ENCODE measurements around the gene CACNA1S. TPM values are rescaled to one million over a fixed set of nuclear protein-coding genes. Genes with fewer than 3 reads are reported as not detected.
A peak's percentile ranks its signal among the peaks of the same experiment; 100 is the strongest.

Gene CACNA1S
- total and polyA plus RNA-seq, 8 donors: under 0.01 to 0.18 TPM; not detected in 6

GRCh38 chr1:201088395-201088794 lies 23.8 kb downstream of the CACNA1S start:
- H3K9me3 ChIP-seq: no peaks in the 10 kb centered on the region
- WGBS, 5 donors: 35 to 62% (median 51%) methylated on average over 4 of the region's 4 CpGs
- no peaks in the 10 kb centered on the region for H3K4me1 ChIP-seq
- intact Hi-C loops (cut with DNase I; ENCODE audit: low total_unique reads): no loop called here
- peaks cover 0 to 10% (median 0%) of the 10 kb centered on the region in 3 donors for H3K27me3 ChIP-seq
- no peak for TF ChIP-seq EP300 (IDR thresholded peaks at IDR 0.05)
- no peak for TF ChIP-seq CTCF (IDR thresholded peaks at IDR 0.05)
- no peak for TF ChIP-seq POLR2A (IDR thresholded peaks at IDR 0.05)
- H3K4me3 ChIP-seq: no peak overlapping the region
- H3K27ac ChIP-seq: no peak overlapping the region
- no peak for DNase-seq
- no peaks in the 10 kb centered on the region for H3K36me3 ChIP-seq

- Histone ChIP-seq H3K9me3 (no peaks in the 10 kb centered on the region), H3K36me3 (no peaks in the 10 kb centered on the region), H3K27me3 (peaks cover 0 to 10% (median 0%) of the 10 kb centered on the region in 3 donors), H3K27ac (no peak overlapping the region), H3K4me1 (no peaks in the 10 kb centered on the region), H3K4me3 (no peak overlapping the region)
- intact Hi-C loops (cut with DNase I; ENCODE audit: low total_unique reads): no loop called here
- TF ChIP-seq POLR2AphosphoS5 (IDR thresholded peaks at IDR 0.05) (no peak), EP300 (IDR thresholded peaks at IDR 0.05) (no peak), POLR2A (IDR thresholded peaks at IDR 0.05) (no peak), CTCF (IDR thresholded peaks at IDR 0.05) (peak in 4 of 7 experiments; percentile 33 to 57 (median 46))
- 66 to 73% (median 68%) methylated on average over 12 of the region's 12 CpGs for WGBS, 5 donors
- DNase-seq: peak; percentile 73 to 78
Measured at GRCh38 chr1:201085902-201086735, 26.1 kb downstream of the CACNA1S start.

GRCh38 chr1:201084295-201084694 lies 27.9 kb downstream of the CACNA1S start:
- peak in 1 of 2 donors; percentile 43 for DNase-seq
- TF ChIP-seq POLR2AphosphoS5 (IDR thresholded peaks at IDR 0.05) (no peak), EP300 (IDR thresholded peaks at IDR 0.05) (no peak), POLR2A (IDR thresholded peaks at IDR 0.05) (no peak)
- no peak overlapping the region for H3K27ac ChIP-seq
- WGBS, 5 donors: 37 to 50% (median 43%) methylated on average over 6 of the region's 6 CpGs
- intact Hi-C loops (cut with DNase I; ENCODE audit: low total_unique reads): no loop called here
- no peaks in the 10 kb centered on the region for H3K36me3 ChIP-seq
- peaks cover 0 to 10% (median 0%) of the 10 kb centered on the region in 3 donors for H3K27me3 ChIP-seq
- H3K4me3 ChIP-seq: no peak overlapping the region
- H3K9me3 ChIP-seq: no peaks in the 10 kb centered on the region
- no peaks in the 10 kb centered on the region for H3K4me1 ChIP-seq

GRCh38 chr1:201083741-201084140 lies 28.5 kb downstream of the CACNA1S start:
- TF ChIP-seq POLR2A (IDR thresholded peaks at IDR 0.05) (no peak), POLR2AphosphoS5 (IDR thresholded peaks at IDR 0.05) (no peak), EP300 (IDR thresholded peaks at IDR 0.05) (no peak), CTCF (IDR thresholded peaks at IDR 0.05) (no peak)
- no peak overlapping the region for H3K27ac ChIP-seq
- no peak for DNase-seq
- no peaks in the 10 kb centered on the region for H3K9me3 ChIP-seq
- H3K4me1 ChIP-seq: no peaks in the 10 kb centered on the region
- H3K36me3 ChIP-seq: no peaks in the 10 kb centered on the region
- intact Hi-C loops (cut with DNase I; ENCODE audit: low total_unique reads): no loop called here
- no peak overlapping the region for H3K4me3 ChIP-seq
- WGBS, 5 donors: 56 to 71% (median 61%) methylated on average over 3 of the region's 3 CpGs
- peaks cover 0 to 10% (median 0%) of the 10 kb centered on the region in 3 donors for H3K27me3 ChIP-seq

- Histone ChIP-seq H3K9me3 (no peaks in the 10 kb centered on the region), H3K27ac (no peak overlapping the region), H3K4me3 (no peak overlapping the region), H3K27me3 (peaks cover 0 to 5% (median 0%) of the 10 kb centered on the region in 3 donors), H3K4me1 (no peaks in the 10 kb centered on the region), H3K36me3 (no peaks in the 10 kb centered on the region)
- TF ChIP-seq POLR2A (IDR thresholded peaks at IDR 0.05) (no peak), POLR2AphosphoS5 (IDR thresholded peaks at IDR 0.05) (no peak), EP300 (IDR thresholded peaks at IDR 0.05) (no peak), CTCF (IDR thresholded peaks at IDR 0.05) (no peak)
- intact Hi-C loops (cut with DNase I; ENCODE audit: low total_unique reads): no loop called here
- no peak for DNase-seq
- WGBS, 5 donors: 92 to 99% (median 94%) methylated on average over 3 of the region's 3 CpGs
Measured at GRCh38 chr1:201080135-201080534, 32.1 kb downstream of the CACNA1S start.
